Stimulated activated CD8-positive, alpha-beta memory T cell treated with anti-CD3 and anti-CD28 coated beads, Interleukin-2, amount 100 ng/mL, for 48 hours (primary cell): ENCODE measurements around the gene PTPRB.
"Not testable (repeated sequence)": the region's sequence is repeated elsewhere in the genome, so short reads cannot be mapped to it uniquely, and the experiment has no call there.

ENCODE experiments used
- DNase-seq, 2 donors: peaks; one replicate each; pipeline ENCODE4 v3.0.0-alpha.2; 2020; ENCODE audit warnings: low read depth in 2 of 2

Gene PTPRB

DNA sequence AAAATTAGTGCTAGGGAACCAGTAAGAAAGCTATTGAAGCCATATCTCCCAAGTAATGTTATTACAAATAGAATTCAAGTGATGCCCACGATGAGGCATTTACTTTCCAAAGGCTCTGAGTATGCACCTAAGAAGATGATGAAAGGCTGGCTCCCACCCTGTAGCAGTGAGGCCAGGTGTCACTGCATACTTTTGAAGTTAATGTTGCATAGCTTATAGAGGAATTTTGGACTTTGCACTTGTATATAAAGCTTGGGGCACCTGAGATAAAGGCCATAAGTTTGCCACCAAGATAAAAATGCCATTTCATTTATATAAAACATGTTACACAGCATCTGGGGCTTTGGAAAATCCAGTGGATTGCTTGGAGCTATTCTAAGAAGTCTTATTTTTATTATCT is 96.2 kb downstream of the PTPRB start:
- DNase-seq: no peak

DNA sequence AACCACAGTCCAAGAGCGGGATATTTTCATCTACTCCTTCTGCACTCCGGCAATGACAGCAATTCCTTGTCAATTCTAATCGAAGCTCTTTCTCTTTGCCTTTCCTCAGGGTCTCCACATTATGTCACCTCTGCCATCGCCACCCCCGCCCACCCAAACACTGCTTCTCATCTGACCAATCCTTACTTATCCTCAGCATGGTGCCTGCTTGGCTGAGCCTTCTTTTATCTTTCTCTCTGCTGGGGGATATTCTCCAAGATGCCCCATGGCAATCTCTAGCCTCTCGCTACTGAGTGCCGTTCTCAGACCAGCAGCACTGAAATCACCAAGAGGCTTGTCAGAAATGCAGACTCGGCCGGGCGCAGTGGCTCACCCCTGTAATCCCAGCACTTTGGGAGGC is 100.6 kb downstream of the PTPRB start:
- DNase-seq: no peak

DNA sequence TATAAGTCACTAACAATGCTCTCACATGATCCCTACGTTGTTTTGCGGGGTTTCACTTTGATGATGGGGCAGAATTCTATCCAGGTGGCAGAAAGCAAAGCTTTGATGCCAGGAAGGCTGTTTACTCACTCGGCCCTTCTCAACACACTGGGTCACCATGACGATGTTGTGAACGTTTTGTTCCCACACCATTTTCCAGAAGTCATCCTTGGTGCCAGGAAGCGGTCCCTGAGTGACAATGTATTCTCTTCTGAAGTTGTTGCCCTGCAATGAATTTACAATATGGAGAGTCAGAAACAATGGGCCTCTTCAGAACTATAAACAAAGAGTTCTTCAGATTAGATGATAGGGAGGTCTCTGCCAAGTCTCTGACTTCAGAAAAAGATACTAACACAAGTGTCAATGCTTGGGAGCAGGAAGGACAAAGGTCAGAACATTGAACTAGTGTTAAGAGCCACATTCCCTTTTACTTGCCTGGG is 101.3 kb downstream of the PTPRB start:
- no peak for DNase-seq

DNA sequence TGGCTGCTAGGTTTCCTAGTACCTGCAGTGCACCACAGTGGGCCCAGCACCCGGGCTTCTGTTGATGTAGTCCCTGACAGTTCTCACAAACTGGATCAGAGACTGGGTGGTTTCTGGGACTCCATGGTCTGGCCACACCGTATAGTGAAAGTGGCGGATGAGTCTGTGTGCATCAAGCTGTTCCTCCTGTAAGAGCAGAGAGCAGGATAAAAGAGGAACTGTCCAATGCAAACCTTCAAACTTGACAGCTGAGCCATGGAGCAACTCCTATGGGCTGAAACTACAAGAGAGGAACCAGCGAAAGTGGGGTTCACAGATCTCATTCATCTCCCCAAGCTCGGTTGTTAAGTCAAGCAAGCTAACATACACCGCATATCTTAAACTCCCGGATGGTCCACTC is 102.8 kb downstream of the PTPRB start:
- no peak for DNase-seq

DNA sequence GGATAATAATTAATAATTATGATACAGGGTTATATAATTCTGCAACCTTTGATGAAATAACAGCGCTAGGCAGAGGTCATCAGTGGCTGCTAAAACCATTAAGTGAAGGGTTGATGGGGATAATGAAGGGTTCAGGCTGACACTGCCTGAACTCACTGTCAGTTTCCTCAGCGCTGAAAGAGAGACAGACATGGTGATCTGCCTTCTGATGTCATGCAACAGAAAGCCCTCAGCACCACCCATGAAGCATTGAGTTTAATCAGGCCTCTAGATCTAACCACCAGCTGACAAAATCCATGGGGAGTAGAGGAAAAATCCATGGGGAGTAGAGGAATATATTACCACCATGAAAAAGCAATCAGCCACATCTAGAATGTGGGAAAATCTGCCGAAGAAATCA is 107.6 kb downstream of the PTPRB start:
- DNase-seq: no peak

DNA sequence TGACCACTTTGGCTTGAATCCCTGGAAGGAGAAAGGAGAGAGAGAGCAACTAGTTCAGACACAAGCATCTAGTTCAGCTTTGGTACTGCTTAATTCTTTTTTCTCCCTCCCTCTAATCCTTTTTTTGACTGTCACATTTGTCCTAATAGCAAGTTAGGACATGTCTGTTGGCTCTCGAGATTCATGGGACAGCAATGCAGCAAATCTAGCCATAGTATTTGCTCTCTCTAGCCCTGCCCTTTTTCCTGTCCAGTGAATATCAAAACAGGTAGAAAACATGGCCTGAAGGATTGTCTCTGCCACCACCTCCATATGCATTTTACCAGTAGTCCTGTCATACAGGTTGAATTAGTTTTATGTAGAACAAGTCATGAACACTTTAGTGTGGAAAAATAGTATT is 116.4 kb downstream of the PTPRB start:
- no peak for DNase-seq

DNA sequence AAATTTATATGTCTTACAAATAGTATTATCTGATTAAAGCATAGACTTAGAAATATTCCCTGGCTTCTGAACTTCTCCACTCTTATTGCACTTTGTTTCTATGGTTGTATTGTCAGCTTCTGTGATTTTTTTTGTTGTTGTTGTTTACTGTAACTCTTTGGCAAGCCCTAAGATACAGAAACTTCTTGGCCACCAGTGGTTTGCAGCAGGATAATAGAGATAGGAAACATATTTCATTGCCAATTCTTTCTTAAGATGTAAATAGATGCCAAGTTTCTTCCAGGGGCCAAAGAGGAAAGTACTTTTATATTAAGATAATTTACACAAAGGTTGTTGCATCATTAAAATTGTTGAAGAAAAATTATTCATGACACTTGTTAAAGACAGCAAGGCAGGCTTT is 123.8 kb downstream of the PTPRB start:
- no peak for DNase-seq

DNA sequence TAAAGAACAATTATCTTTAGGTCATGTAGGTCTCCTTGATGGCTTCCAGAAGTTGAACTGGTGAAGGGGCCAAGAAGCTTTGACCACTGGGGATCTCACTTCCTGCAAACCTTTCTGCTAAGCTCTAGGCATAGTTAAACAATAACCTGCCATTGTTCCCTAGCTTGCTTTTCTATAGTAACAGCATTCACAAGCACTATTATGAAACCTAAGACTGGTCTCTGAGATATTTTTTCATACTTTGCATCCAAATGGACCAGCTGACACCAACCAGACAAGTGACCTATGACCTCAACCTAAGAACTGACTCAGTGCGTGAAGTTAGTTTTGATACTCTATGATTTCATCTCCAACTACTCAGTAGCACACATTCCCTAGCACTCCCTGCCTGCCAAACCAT is 129.1 kb downstream of the PTPRB start:
- DNase-seq: no peak

DNA sequence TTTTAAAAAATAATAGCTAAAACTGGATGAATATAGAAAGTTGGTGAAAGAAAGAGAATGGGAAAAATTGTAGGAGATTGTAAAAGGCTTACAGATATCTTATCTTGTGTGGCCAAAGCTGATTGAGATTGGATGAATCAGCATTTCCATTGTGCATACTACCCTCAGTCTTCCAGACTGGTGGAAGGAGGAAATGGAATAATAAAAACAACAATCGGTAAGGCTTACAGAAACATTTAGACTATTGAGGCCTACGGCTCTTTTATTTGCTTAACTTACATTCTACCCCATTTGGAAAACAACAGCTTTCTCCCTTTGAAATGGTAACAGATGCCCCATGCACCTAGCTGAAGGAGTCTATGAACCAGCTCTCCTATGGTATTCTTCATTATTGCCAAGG is 129.8 kb downstream of the PTPRB start:
- DNase-seq: no peak

DNA sequence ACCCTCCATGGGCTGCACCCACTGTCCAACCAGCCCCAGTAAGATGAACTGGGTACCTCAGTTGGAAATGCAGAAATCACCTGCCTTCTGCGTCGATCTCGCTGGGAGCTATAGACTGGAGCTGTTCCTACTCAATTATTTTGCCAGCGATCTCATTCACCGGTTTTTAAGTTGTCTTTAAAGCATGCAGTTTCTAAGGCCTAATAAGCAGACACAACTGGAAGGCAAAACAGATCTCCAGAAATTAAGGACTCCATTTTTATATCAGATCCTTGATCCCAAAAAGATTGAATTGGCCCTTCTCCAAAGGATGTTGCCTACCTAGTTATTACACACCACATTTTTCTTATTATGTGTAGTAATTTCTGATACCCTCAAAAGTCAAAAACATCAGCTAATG is 139.7 kb downstream of the PTPRB start:
- DNase-seq: no peak

DNA sequence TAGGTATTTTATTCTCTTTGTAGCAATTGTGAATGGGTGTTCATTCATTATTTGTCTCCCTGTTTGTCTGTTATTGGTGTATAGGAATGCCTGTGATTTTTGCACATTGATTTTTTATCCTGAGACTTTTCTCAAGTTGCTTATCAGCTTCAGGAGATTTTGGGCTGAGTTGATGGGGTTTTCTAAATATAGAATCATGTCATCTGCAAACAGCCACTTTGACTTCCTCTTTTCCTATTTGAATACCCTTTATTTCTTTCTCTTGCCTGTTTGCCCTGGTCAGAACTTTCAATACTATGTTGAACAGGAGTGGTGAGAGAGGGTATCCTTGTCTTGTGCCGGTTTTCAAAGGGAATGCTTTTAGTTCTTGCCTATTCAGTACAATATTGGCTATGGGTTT is 144.3 kb downstream of the PTPRB start:
- DNase-seq: not testable (repeated sequence)

DNA sequence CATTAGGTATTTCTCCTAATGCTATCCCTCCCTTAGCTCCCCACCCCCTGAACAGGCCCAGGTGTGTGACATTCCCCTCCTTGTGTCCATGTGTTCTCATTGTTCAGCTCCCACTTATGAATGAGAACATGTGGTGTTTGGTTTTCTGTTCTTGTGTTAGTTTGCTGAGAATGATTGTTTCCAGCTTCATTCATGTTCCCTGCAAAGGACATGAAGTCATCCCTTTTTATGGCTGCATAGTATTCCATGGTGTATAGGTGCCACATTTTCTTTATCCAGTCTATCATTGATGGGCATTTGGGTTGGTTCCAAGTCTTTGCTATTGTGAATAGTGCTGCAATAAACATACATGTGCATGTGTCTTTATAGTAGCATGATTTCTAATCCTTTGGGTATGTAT is 146.3 kb downstream of the PTPRB start:
- not testable (repeated sequence) for DNase-seq

DNA sequence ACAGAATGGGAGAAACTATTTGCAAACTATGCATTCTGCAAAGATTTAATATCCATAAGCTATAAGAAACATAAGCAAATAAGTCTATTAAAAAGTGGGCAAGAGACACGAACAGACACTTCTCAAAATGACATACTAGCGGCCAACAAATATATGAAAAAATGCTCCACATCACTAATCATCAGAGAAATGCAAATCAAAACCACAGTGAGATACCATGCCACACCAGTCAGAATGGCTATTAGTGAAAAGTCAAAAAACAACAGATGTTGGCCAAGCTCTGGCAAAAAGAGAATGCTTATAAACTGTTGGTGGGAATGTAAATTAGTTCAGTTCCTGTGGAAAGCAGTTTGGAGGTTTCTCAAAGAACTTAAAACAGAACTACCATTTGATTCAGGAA is 149.8 kb downstream of the PTPRB start:
- no peak for DNase-seq

DNA sequence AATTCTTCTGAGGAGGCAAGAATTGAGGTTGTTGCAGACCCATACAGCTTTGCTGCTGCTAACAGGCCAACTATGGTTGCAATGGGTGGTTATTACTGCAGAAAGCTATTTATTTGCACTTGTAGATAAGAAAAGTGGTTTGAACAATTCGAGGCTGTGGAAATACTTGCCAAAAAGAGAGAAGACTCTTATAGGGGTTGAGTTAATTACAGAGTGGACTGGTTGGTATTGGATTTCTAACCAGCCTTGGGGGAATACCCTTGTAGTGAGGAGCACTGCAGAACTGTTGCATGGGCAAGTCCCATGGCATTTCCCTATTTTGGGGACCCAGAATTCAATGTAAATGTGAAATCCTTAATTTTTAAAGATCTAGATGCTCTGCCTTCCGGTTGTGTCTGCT is 150.6 kb downstream of the PTPRB start:
- DNase-seq: no peak

DNA sequence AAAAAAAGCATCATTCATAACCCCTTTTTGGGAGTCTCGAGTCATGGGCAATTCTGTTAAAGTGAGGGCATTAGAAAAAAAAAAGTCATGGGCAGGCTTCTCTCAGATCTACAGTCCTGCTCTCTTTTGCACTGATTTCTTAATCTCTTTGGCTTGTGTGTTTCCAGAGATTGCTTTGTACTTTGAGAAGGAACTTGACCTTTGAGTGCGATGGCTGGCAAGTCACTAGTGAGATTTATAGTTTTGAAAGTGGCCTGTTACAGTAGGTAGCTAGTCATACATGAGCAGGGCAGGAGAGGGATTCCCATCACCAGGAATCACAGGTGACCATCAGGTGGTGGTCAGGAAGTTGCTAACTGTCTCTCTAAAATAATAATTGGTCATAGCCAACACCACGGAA is 151.5 kb downstream of the PTPRB start:
- DNase-seq: no peak

DNA sequence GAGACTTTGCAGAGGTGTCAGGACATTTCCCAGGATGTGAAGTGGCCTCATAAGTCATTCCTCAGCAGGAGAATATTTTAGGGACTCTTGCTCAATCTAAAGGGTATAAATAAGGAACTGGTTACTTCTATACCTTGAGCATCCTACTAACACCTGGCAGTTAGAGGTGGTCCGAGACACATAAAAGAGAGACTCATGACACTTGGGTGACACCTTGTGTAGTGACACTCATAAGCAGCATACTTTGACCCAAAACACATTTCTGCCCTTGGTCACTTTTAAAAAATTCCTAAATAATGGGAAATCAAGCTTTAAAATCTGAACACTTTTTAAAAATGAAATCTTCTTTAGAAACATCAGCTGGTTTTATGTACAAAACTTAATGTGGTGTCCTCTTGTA is 152.8 kb downstream of the PTPRB start:
- DNase-seq: no peak

DNA sequence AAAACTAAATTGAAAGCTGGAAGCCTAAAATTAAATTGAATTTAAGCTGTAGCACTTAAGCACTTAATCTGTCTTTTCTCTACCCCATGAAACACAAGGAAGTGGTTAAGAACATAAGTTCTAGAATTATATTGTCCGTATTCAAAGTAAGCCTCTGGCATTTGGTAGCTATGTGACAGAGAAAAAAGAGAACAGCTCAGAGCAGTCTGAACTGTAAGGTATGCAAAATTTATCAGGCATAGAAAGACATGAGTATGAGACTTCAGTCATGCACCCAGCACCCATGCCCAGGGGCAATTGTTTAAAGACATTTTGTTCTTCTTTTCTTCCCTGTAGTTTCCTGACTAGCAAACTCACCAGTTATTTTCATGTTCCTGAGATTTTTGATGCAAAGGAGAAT is 154.5 kb downstream of the PTPRB start:
- DNase-seq: no peak

DNA sequence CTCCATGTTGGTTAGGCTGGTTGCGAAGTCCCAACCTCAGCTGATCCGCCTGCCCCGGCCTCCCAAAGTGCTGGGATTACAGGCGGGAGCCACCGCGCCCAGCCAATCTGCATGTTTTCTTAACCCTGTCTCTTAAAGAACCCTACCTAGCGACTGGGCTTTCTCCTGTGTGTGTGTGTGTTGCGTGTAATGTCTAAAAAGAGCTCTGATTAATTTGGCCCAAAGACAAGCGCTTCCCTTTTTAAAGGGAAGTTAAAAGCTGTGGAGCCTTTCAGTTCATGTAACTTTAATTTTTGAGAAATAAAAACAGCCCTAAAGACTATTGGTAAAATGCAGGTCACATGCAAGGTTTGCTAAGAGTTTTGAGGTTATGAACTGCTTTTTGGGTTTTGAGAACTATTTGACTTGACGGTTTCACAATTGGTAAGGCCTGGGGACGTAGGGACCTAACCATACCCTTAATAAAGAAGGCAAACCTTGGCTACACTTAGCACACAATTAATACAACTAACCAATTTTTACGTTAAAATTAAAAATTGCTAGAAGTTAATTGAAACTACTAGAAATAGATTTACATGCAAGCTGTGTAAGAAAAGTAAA is 167.9 kb downstream of the PTPRB start:
- DNase-seq: no peak

DNA sequence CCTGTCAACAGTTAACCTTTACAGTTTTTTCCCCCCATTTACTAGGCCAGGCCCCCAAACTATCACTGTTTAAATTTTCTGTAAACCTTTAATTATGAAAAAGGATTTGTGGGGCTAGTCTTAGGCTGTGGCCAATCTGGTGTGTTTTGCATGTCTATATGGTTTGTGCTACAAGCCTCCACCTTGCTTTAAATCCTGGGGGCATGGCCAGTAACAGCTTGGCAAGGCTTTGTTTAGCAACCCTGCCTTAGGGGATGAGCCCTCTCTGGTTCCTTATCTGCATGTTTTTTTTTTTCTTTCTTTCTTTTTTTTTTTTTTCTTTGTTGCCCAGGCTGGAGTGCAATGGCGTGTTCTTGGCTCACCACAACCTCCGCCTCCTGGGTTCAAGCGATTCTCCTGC is 168.5 kb downstream of the PTPRB start:
- no peak for DNase-seq

DNA sequence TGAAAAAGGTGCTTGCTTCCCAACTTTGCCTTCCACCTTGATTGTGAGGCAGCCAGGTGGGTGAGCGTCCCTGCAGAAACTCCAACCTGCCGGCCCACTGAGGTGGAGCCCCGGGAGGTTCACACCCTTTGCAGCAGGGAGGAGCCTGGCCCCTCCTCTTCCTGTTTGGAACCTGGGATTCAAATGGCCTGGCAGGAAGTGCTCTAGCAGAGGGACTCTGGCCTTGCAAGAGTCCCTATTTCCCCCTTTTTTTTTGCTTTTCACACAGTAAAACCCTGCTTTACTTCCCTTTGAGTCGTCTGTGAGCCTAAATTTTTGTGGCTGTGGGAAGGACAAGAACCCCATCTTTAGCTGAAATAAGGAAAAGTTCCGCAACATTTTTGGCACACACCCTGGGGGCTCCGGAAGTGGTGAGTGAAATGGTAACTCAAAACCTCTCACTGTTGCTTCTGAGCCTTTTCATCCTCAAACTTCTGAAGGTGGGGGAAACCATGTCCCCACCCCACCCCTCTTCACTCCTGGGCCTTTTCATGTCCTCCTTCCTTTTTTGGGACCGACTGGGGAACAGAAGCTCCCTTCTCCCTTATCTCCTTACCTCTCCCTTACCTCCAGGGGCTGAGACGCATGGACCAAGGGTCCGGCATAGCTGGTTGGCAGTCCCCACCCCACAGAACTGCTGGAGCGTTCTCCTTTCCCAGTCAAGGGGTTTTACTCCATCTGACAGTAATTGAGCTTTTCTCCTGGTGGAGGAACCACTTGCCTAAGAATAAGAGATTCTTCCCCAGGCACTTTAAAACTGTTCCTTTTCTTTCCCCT is 169.1 kb downstream of the PTPRB start:
- no peak for DNase-seq

DNA sequence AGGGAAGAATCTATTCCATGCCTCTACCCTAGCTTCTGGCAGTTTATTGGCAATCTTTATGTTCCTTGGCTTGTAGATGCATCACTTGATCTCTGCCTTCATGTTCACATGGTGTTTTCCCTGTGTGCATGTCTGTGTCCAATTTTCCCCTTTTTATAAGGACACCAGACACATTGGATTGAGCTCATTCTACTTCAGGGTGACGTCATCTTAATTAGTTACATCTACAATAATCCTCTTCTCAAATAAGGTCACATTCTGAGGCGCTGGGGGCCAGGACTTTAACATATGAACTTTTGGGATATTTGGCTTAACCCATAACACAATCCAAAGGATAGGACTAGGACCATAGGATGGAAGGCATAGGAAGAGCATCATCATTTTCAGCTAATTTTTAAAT is 169.8 kb downstream of the PTPRB start:
- no peak for DNase-seq

DNA sequence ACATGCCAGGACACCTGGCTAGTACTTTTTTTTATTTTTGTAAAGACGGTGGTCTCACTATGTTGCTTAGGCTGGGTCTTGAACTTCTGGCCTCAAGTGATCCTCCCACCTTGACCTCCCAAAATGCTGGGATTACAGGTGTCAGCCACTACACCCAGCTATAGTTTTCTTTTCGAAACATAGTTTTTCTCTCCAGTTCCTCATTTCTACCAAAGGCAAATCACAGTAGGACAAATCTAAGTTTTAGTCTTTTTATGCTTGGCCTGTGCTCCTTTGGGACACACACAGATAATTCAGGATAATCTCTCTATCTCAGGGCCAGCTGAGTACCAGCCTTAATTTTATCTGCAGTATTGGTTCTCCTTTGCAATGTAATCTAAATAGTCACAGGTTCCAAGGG is 170.5 kb downstream of the PTPRB start:
- DNase-seq: no peak
